ENCODE data around the gene GLP2R.

DNA sequence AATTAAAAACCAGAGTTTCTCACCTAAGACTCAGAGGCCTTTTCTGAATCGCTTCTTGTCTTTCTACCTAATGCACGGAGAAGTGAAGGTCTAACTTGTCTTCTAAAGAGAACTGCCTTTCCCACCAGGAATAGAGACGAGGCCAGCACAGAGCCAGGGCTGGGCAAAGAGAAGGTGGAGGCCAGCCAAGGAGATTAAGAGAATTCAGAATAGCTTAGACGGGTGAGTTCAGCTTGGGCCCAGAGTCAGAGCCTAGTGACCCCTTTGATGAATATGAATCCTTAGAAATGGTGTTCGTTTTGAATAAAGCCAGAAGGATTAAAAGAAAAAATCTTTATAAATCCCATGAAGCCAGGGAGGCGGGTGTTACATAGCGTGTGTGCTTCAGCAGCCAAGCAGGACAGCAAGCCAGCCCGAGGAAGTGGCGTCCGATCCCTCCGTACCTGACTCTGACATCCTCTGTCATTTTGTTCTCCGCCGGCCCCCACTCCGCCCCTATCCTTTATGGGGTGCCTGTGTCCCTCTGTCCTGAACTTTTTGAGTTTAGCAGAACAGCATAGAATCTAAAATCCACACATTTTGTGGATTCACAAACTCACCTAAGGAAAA is 11.3 kb upstream of the GLP2R start:
- TF ChIP-seq EZH2 (IDR thresholded peaks at IDR 0.05; ENCODE audit: low read depth, unreplicated experiment) = no peak
- TF ChIP-seq EZH2phosphoT487 (IDR thresholded peaks at IDR 0.05; ENCODE audit: unreplicated experiment) = no peak
- TF ChIP-seq, protein P1, sequence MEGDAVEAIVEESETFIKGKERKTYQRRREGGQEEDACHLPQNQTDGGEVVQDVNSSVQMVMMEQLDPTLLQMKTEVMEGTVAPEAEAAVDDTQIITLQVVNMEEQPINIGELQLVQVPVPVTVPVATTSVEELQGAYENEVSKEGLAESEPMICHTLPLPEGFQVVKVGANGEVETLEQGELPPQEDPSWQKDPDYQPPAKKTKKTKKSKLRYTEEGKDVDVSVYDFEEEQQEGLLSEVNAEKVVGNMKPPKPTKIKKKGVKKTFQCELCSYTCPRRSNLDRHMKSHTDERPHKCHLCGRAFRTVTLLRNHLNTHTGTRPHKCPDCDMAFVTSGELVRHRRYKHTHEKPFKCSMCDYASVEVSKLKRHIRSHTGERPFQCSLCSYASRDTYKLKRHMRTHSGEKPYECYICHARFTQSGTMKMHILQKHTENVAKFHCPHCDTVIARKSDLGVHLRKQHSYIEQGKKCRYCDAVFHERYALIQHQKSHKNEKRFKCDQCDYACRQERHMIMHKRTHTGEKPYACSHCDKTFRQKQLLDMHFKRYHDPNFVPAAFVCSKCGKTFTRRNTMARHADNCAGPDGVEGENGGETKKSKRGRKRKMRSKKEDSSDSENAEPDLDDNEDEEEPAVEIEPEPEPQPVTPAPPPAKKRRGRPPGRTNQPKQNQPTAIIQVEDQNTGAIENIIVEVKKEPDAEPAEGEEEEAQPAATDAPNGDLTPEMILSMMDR (conservative IDR thresholded peaks at IDR 0.05; ENCODE audit: low read depth in 2 of 2) = no peak
- no peak for TF ChIP-seq JUNB (IDR thresholded peaks at IDR 0.05; ENCODE audit: unreplicated experiment)
